ENCODE data around the gene ACTL7A. TPM values are rescaled to one million over a fixed set of nuclear protein-coding genes. Genes with fewer than 3 reads are reported as not detected.

The ACTL7A gene
- total and polyA plus RNA-seq, 2 of the 13 experiments (the other 11 are each of a cell fraction or from before 2014, with no cell fraction given): not detected

GRCh38 chr9:108889649-108890067 lies 27.6 kb downstream of the ACTL7A start (continued):
- TF ChIP-seq ZBED4 (CRISPR knock-in tag; IDR thresholded peaks at IDR 0.05; ENCODE audit: borderline replicate concordance): no peak; the same call in 1 of the 2 replicates
- no peak for TF ChIP-seq ZSCAN29 (CRISPR knock-in tag; conservative IDR thresholded peaks at IDR 0.05)
- no peak for TF ChIP-seq ZC3H13 (CRISPR knock-in tag; IDR thresholded peaks at IDR 0.05)
- peak; percentile 80; the same call in 1 of the 2 replicates for TF ChIP-seq HMG20A (CRISPR knock-in tag; IDR thresholded peaks at IDR 0.05; ENCODE audit: borderline replicate concordance)
- no peak for TF ChIP-seq FOXM1 (CRISPR knock-in tag; IDR thresholded peaks at IDR 0.05)
- TF ChIP-seq KDM5A (IDR thresholded peaks at IDR 0.05; ENCODE audit: borderline replicate concordance, low read length): no peak
- TF ChIP-seq MYNN (CRISPR knock-in tag; IDR thresholded peaks at IDR 0.05; ENCODE audit: low read depth): no peak
- TF ChIP-seq RBAK (CRISPR knock-in tag; IDR thresholded peaks at IDR 0.05): no peak
- TF ChIP-seq RCOR2 (CRISPR knock-in tag; IDR thresholded peaks at IDR 0.05): peak; percentile 79; the same call in 1 of the 2 replicates
- TF ChIP-seq CBX1 (IDR thresholded peaks at IDR 0.05; ENCODE audit: low read depth): no peak
- no peak for TF ChIP-seq SETDB1 (CRISPR knock-in tag; IDR thresholded peaks at IDR 0.05; ENCODE audit: borderline replicate concordance)
- TF ChIP-seq HNRNPLL (IDR thresholded peaks at IDR 0.05; ENCODE audit: low read depth, low read length, poor library complexity, severe bottlenecking): no peak
- TF ChIP-seq ZNF510 (CRISPR knock-in tag; IDR thresholded peaks at IDR 0.05; ENCODE audit: low read depth): no peak
- no peak for TF ChIP-seq ZIK1 (CRISPR knock-in tag; IDR thresholded peaks at IDR 0.05; ENCODE audit: borderline replicate concordance, low read depth)
- TF ChIP-seq, protein P1, sequence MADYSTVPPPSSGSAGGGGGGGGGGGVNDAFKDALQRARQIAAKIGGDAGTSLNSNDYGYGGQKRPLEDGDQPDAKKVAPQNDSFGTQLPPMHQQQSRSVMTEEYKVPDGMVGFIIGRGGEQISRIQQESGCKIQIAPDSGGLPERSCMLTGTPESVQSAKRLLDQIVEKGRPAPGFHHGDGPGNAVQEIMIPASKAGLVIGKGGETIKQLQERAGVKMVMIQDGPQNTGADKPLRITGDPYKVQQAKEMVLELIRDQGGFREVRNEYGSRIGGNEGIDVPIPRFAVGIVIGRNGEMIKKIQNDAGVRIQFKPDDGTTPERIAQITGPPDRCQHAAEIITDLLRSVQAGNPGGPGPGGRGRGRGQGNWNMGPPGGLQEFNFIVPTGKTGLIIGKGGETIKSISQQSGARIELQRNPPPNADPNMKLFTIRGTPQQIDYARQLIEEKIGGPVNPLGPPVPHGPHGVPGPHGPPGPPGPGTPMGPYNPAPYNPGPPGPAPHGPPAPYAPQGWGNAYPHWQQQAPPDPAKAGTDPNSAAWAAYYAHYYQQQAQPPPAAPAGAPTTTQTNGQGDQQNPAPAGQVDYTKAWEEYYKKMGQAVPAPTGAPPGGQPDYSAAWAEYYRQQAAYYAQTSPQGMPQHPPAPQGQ (CRISPR knock-in tag; IDR thresholded peaks at IDR 0.05; ENCODE audit: borderline replicate concordance): no peak
- peak; percentile 66; the same call in 1 of the 2 replicates for TF ChIP-seq ZNF503 (CRISPR knock-in tag; IDR thresholded peaks at IDR 0.05)
- no peak for TF ChIP-seq POLR2AphosphoS2 (IDR thresholded peaks at IDR 0.05; ENCODE audit: low read depth, low read length)
- TF ChIP-seq U2AF2 (IDR thresholded peaks at IDR 0.05; ENCODE audit: low read depth, low read length): no peak
- no peak for TF ChIP-seq ZNF383 (CRISPR knock-in tag; IDR thresholded peaks at IDR 0.05; ENCODE audit: borderline replicate concordance)
- no peak for TF ChIP-seq ZNF644 (CRISPR knock-in tag; IDR thresholded peaks at IDR 0.05; ENCODE audit: low read depth)
- TF ChIP-seq ZNF235 (CRISPR knock-in tag; IDR thresholded peaks at IDR 0.05; ENCODE audit: borderline replicate concordance): no peak
- TF ChIP-seq HMGA1 (CRISPR knock-in tag; conservative IDR thresholded peaks at IDR 0.05): no peak
- TF ChIP-seq ZNF274 (CRISPR knock-in tag; IDR thresholded peaks at IDR 0.05): no peak
- peak; percentile 91 for TF ChIP-seq NCOA2 (CRISPR knock-in tag; IDR thresholded peaks at IDR 0.05)

Measured in HepG2 (cell line).